Stimulated activated CD4-positive, alpha-beta T cell treated with anti-CD3 and anti-CD28 coated beads, Interleukin-1b, Interleukin-23, amount 100 ng/mL, for 4 hours (primary cell): Measurements from ENCODE around the gene BRD4.
"Not testable (repeated sequence)": the region's sequence is repeated elsewhere in the genome, so short reads cannot be mapped to it uniquely, and the experiment has no call there.

Experiments
- DNase-seq, 2 donors: peaks; one replicate each; pipeline ENCODE4 v3.0.0-alpha.2; 2020; ENCODE audit warnings: low read depth in 2 of 2

Gene BRD4

GRCh38 chr19:15360015-15360414 is 27.7 kb upstream of the BRD4 start:
- not testable (repeated sequence) for DNase-seq

- DNase-seq = no peak
Measured at GRCh38 chr19:15358918-15359317, 26.6 kb upstream of the BRD4 start.

DNA sequence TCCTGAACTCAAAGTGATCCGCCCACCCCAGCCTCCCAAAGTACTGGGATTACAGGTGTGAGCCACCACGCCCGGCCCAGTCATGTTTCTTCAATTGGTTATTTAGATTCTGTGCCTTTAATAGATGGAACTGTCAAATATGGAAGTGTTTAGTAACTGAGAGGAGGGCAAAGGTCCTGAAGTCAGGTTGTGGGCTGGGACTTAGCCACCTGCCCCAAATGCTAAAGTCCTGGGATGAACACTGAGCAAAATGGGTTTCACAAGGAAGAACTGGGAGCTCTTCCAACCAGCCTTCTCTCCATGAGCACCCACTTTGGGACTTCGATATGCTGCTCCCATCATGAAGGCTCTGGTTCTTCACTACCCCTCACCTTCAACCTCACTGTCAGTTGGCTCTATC is 25.6 kb upstream of the BRD4 start:
- no peak for DNase-seq

DNA sequence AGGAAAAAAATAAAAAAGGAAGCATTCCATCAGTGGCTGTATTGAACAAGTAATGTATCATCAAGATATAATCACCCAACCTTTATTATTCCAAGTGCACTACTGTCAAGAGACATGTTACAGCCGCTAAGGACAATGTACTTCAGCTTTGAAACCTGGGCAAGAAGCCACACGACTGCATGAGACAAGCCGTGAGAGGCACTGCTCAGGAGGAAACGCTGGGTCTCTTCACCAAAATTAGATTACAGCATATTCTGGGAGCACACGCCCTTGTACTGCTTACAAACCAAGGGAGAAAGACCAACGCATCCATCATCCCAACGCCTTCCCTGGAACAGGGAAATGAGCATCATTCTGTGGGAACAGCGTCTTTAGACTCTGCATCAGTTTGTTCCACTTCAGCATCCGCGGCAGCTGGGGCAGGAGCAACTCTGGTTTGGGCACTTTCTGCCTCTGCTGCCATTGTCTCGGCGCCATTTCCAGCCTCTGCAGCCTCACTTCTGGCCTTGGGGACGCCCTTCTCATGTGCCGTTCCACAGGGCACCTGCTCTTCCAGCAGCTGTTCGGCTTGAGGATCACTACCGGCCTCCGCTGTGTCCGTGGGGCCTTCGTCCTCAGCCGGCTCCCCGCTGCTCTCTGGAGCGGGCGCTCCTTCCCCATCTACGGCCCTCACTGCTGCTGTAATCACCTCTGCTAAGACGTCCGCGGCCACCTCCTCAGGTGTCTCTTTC is 22.4 kb upstream of the BRD4 start:
- no peak for DNase-seq

DNA sequence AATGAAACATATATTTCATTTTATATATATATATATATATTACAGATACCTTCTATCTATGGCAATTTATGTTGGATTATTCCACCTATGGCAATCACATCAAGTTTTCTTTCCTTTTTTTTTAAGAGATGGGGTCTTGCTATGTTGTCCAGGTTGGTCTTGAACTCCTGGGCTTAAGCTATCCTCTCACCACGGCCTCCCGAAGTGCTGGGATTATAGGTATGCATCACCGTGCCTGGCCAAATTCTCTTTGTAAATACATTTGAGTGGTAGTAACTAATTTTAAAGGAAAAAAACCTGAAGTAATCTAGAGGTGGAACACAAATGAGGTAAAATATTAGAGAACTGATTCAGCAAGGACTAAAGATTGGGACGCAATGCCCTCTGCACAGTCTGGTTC is 21.6 kb upstream of the BRD4 start:
- DNase-seq = no peak

- DNase-seq = not testable (repeated sequence)
Measured at GRCh38 chr19:15352535-15352934, 20.2 kb upstream of the BRD4 start.

GRCh38 chr19:15341328-15341727 is 9.0 kb upstream of the BRD4 start:
- not testable (repeated sequence) for DNase-seq

GRCh38 chr19:15340086-15340485 is 7.7 kb upstream of the BRD4 start:
- no peak for DNase-seq

DNA sequence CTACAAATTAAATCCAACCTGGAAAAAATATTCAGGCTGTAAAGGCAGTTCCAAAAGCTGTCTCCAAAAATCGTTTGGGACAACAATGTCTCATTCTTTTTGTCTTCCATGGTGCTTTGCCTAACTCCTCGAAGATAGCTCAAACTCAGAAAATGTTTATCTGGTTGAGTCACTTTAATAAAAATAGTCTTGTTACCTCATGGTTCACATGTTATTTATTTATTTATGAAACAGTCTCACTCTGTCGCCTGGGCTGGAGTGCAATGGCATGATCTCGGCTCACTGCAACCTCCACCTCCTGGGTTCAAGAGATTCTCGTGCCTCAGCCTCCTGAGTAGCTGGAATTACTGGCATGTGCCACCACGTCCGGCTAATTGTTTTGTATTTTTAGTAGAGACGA is 4.9 kb upstream of the BRD4 start:
- no peak for DNase-seq

DNA sequence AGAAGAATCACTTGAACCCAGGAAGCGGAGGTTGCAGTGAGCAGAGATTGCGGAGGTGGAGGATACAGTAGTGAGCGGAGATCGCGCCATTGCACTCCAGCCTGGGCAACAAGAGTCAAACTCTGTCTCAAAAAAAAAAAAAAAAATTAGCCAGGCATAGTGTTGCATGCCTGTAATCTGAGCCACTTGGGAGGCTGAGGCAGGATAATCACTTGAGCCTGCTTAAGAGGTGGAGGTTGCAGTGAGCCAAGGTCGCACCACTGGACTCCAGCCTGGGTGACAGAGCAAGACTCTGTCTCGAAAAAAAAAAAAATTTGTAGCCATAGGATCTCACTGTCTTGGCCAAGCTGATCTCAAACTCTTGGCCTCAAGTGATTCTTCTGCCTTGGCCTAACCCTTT is 3.7 kb upstream of the BRD4 start:
- not testable (repeated sequence) for DNase-seq

GRCh38 chr19:15331419-15332310 is 674 bp downstream of the BRD4 start:
- DNase-seq = peak; percentile 52 to 61

DNA sequence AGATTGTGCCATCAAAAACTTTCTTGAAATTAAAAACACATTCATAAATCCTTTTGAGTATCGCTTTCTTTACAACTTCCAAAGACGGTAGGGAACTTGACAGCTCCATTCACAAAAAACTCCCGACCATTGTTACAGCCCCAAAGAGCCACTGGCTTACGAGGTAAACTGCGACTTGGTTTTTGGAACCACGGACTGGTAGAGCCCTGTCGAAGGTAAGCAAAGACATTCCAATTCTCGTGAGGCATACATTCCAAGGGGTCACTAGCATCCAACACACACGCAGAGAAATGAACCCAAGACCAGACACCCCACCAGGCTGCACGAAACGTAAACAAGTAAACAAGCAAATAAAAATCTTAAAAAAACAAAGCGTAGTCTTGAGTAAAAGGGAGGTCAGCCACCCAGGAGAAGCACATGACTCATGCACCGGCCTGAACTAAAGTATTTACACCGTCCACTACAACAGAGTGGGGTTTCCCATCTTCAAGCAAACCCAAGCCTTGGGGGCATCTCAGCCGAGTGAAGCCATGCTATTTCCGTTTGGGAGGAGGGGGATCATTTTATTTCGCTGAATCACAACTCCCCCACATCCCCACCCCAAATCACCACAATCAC is 1.4 kb downstream of the BRD4 start:
- no peak for DNase-seq

DNA sequence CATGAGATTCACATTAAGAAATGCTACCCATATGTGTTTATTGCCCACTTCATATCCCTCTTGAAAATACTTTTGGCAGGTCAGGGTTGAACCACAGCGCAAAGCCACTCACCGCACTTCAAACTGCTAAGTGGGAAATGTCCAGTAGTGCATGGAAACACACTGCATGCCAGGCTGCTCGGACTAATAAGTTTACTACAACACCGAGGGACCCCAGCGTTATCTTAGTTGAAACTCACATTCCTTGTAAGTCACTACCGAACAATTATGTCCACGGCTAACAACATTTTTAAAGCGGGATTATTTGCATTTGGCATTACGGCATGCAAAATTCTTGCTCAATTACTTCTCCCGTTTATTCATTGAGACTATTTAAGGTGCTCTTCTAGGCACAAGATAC is 4.0 kb downstream of the BRD4 start:
- no peak for DNase-seq

DNA sequence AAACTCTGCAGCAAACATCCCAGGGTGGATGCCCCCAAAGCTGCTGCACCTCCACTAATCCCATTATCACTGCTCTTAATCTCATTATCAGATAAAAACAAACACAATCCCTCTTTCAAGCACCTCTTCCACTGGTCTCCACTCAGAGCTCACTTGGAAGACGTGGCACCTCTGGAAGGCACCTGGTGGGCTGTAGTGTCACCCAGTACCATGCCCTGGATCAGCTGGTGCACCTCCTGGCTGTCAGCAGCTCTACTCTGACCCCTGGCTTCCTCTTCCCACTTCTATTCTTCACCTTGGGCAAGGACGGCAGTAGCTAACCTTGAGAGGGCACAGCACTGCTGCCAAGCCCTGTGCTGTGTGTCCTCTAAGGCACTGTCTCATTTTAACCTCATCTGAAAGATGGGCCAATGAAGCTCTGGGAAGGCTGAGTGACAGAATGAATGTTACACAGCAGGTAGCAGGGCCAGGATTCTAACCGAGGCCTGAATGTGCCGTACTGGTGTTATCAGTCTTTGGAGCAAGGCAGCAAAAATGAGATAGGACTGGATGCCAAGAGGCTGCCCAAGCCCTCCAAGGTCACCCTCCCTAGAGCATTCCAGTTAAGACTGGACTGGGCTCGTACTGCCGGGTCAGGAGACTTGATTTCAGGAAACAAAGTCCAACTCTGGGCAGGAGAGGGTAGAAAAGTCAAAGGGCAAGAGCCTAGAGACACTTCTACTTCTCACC is 7.4 kb downstream of the BRD4 start:
- DNase-seq = no peak

GRCh38 chr19:15323496-15324235 is 8.7 kb downstream of the BRD4 start:
- DNase-seq = no peak

GRCh38 chr19:15321739-15322138 is 10.6 kb downstream of the BRD4 start:
- DNase-seq = no peak

- no peak for DNase-seq
Measured at GRCh38 chr19:15320116-15320515, 12.2 kb downstream of the BRD4 start.

DNA sequence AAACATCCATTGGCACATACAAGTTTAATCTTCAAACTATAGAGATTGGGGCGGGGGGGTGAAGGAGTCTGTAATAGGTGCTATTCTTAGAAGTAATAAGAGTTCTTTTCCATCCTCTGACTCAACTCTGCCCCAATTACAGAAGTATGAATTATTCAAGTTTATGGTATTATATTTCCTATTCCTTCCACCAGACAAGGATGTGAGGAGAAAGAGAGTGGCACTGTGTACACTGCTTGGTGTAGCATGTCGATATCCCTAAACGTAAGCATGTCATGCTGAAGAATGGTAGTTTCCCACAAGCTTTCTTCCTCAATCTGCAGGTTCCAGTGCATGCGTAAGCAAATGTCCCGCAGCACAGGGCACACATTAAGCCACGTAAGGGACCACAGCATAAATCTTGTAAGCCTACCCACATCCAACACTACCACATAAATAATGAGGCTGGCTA is 14.1 kb downstream of the BRD4 start:
- no peak for DNase-seq

- no peak for DNase-seq
Measured at GRCh38 chr19:15317392-15318071, 14.8 kb downstream of the BRD4 start.

GRCh38 chr19:15316498-15316897 is 15.8 kb downstream of the BRD4 start:
- DNase-seq = no peak

- no peak for DNase-seq
Measured at GRCh38 chr19:15315101-15315500, 17.2 kb downstream of the BRD4 start.
